Measurements from ENCODE around the gene RAG2.

RAG2 gene

GRCh38 chr11:36598051-36598450 lies at the start of gene RAG2:
TSS of gene RAG2 (minus strand) at chr11:36598236. CDS start at chr11:36594168, 4,068 bp downstream.
- FAIRE-seq = no peak
- DNase-seq (ENCODE audit: insufficient read length, low spot score) = no peak

- FAIRE-seq (no peak), DNase-seq (ENCODE audit: insufficient read length, low spot score) (no peak)
Measured at GRCh38 chr11:36638556-36638955, 40.5 kb upstream of the RAG2 start.

GRCh38 chr11:36635066-36635862 lies 37.2 kb upstream of the RAG2 start:
- DNase-seq (ENCODE audit: insufficient read length, low spot score) (no peak), FAIRE-seq (no peak)

GRCh38 chr11:36631774-36632173 lies 33.7 kb upstream of the RAG2 start:
- no peak for DNase-seq (ENCODE audit: insufficient read length, low spot score)
- no peak for FAIRE-seq

- DNase-seq (ENCODE audit: insufficient read length, low spot score) = no peak
- no peak for FAIRE-seq
Measured at GRCh38 chr11:36628765-36629244, 30.8 kb upstream of the RAG2 start.

- no peak for FAIRE-seq
- no peak for DNase-seq (ENCODE audit: insufficient read length, low spot score)
Measured at GRCh38 chr11:36628141-36628540, 30.1 kb upstream of the RAG2 start.

GRCh38 chr11:36627471-36627870 lies 29.4 kb upstream of the RAG2 start:
- DNase-seq (ENCODE audit: insufficient read length, low spot score) = no peak
- no peak for FAIRE-seq

GRCh38 chr11:36627006-36627405 lies 29.0 kb upstream of the RAG2 start:
- FAIRE-seq (no peak), DNase-seq (ENCODE audit: insufficient read length, low spot score) (no peak)

GRCh38 chr11:36623494-36623893 lies 25.5 kb upstream of the RAG2 start:
- no peak for FAIRE-seq
- no peak for DNase-seq (ENCODE audit: insufficient read length, low spot score)

GRCh38 chr11:36622431-36623136 lies 24.5 kb upstream of the RAG2 start:
- FAIRE-seq = peak; percentile 40
- peak; percentile 1 for DNase-seq (ENCODE audit: insufficient read length, low spot score)

- FAIRE-seq (no peak), DNase-seq (ENCODE audit: insufficient read length, low spot score) (no peak)
Measured at GRCh38 chr11:36620246-36620645, 22.2 kb upstream of the RAG2 start.

GRCh38 chr11:36619502-36619901 lies 21.5 kb upstream of the RAG2 start:
- FAIRE-seq = no peak
- DNase-seq (ENCODE audit: insufficient read length, low spot score) = no peak

GRCh38 chr11:36618363-36619047 lies 20.5 kb upstream of the RAG2 start:
- DNase-seq (ENCODE audit: insufficient read length, low spot score) (no peak), FAIRE-seq (no peak)

GRCh38 chr11:36617543-36618362 lies 19.7 kb upstream of the RAG2 start:
- DNase-seq (ENCODE audit: insufficient read length, low spot score) (no peak), FAIRE-seq (no peak)

- DNase-seq (ENCODE audit: insufficient read length, low spot score) (no peak), FAIRE-seq (no peak)
Measured at GRCh38 chr11:36615826-36616225, 17.8 kb upstream of the RAG2 start.

GRCh38 chr11:36609383-36609782 lies 11.3 kb upstream of the RAG2 start:
- FAIRE-seq = no peak
- no peak for DNase-seq (ENCODE audit: insufficient read length, low spot score)

- no peak for DNase-seq (ENCODE audit: insufficient read length, low spot score)
- no peak for FAIRE-seq
Measured at GRCh38 chr11:36608491-36609199, 10.6 kb upstream of the RAG2 start.

GRCh38 chr11:36605221-36606216 lies 7.5 kb upstream of the RAG2 start:
- FAIRE-seq (no peak), DNase-seq (ENCODE audit: insufficient read length, low spot score) (no peak)

- FAIRE-seq (no peak), DNase-seq (ENCODE audit: insufficient read length, low spot score) (no peak)
Measured at GRCh38 chr11:36602135-36602534, 4.1 kb upstream of the RAG2 start.
